Measurements from ENCODE around the gene CLIP4.

DNA sequence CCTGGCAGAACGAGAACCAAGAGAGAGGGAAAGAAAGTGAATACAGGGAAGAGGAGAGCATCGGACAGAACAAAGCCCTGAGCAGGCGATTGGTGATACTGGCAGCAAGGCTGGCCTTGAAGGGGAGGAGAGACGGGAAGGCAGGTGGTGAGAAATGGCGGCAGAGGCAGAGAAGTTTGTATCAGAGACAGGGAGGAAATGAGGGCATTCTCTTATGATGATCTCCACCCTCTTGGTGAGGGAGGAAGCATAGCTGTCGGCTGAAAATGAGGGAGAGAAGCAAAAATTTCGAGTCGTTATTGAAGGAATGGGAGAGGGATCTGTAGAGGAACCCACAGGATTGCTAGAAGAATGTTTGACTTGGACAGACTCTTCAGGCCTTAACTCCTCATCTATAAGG is 80.6 kb downstream of the CLIP4 start:
- TF ChIP-seq EZH2 (IDR thresholded peaks at IDR 0.05; ENCODE audit: low read depth, unreplicated experiment) (no peak), EZH2phosphoT487 (IDR thresholded peaks at IDR 0.05; ENCODE audit: unreplicated experiment) (no peak), REST (IDR thresholded peaks at IDR 0.05; ENCODE audit: unreplicated experiment) (no peak), POLR2AphosphoS5 (IDR thresholded peaks at IDR 0.05; ENCODE audit: low read depth) (no peak), JUNB (IDR thresholded peaks at IDR 0.05; ENCODE audit: unreplicated experiment) (no peak), STAT1 (IDR thresholded peaks at IDR 0.05; ENCODE audit: unreplicated experiment) (no peak), CTCF (conservative IDR thresholded peaks at IDR 0.05; ENCODE audit: low read depth in 2 of 2) (no peak)
